Neural progenitor cell (in vitro differentiated cells): Measurements from ENCODE around the gene SPECC1L. TPM values are rescaled to one million over a fixed set of nuclear protein-coding genes. Genes with fewer than 3 reads are reported as not detected.

Experiments
- DNase-seq: peaks from one replicate; pipeline ENCODE4 v3.0.0-alpha.2; 2016; ENCODE audit warnings: low spot score
- H2AFZ ChIP-seq: fragments of 200-600 bp; sonication (generic); replicated peaks from 2 replicates; pipeline ENCODE4 v1.6.1; 2016; ENCODE audit warnings: antibody characterized with exemption
- H3F3A ChIP-seq: fragments of 200-600 bp; sonication (generic); 2 replicates; pipeline ENCODE4 v1.6.1; 2016; ENCODE audit warnings: antibody characterized with exemption, low read depth
- H3K27ac ChIP-seq: fragments of 200-600 bp; sonication (generic); 2 replicates; pipeline ENCODE4 v1.5.1; 2016; ENCODE audit warnings: mild to moderate bottlenecking
- H3K27me3 ChIP-seq: fragments of 200-600 bp; sonication (generic); 2 replicates; pipeline ENCODE4 v1.6.1; 2016; ENCODE audit warnings: mild to moderate bottlenecking, moderate library complexity
- H3K36me3 ChIP-seq: fragments of 200-600 bp; sonication (generic); 2 replicates; pipeline ENCODE4 v1.5.1; 2016
- H3K4me1 ChIP-seq: fragments of 200-600 bp; sonication (generic); 2 replicates; pipeline ENCODE4 v1.6.1; 2016; ENCODE audit warnings: mixed run types
- H3K4me2 ChIP-seq: fragments of 200-600 bp; sonication (generic); 2 replicates; pipeline ENCODE4 v1.6.1; 2016
- H3K4me3 ChIP-seq: fragments of 200-600 bp; sonication (generic); 2 replicates; pipeline ENCODE4 v1.5.1; 2016
- H3K79me2 ChIP-seq: fragments of 200-600 bp; sonication (generic); 2 replicates; pipeline ENCODE4 v1.6.1; 2016; ENCODE audit warnings: low read depth
- H3K9ac ChIP-seq: fragments of 200-600 bp; sonication (generic); 2 replicates; pipeline ENCODE4 v1.6.1; 2016
- H3K9me3 ChIP-seq: fragments of 200-600 bp; sonication (generic); 2 replicates; pipeline ENCODE4 v1.5.1; 2016; ENCODE audit warnings: low read depth
- H4K20me1 ChIP-seq: fragments of 200-600 bp; sonication (generic); 2 replicates; pipeline ENCODE4 v1.6.1; 2016; ENCODE audit warnings: low read depth
- H3K27ac Mint-ChIP-seq: 3 replicates; pipeline ENCODE4 v1.8.0; 2021; ENCODE audit warnings: mixed read lengths
- H3K27me3 Mint-ChIP-seq: 2 replicates; pipeline ENCODE4 v1.8.0; 2022; ENCODE audit warnings: low read depth, mild to moderate bottlenecking, inconsistent platforms, moderate library complexity, mixed read lengths; ENCODE audit not compliant: insufficient read depth
- H3K36me3 Mint-ChIP-seq: 3 replicates; pipeline ENCODE4 v1.8.0; 2021; ENCODE audit warnings: mixed read lengths
- H3K4me1 Mint-ChIP-seq: 3 replicates; pipeline ENCODE4 v1.8.0; 2021; ENCODE audit warnings: mixed read lengths
- H3K4me3 Mint-ChIP-seq: 3 replicates; pipeline ENCODE4 v1.8.0; 2021; ENCODE audit warnings: mild to moderate bottlenecking, moderate library complexity, mixed read lengths
- H3K9me3 Mint-ChIP-seq: 3 replicates; pipeline ENCODE4 v1.8.0; 2020; ENCODE audit warnings: mixed read lengths
- CTCF ChIP-seq: fragments of 200-600 bp; sonication (generic); IDR thresholded peaks from 2 replicates; pipeline ENCODE4 v1.5.1; 2017; ENCODE audit warnings: antibody characterized with exemption, mild to moderate bottlenecking
- EZH2 ChIP-seq: fragments of 200-600 bp; sonication (generic); IDR thresholded peaks from 2 replicates; pipeline ENCODE4 v1.6.1; 2017; ENCODE audit warnings: antibody characterized with exemption, mild to moderate bottlenecking, moderate library complexity
- EZH2phosphoT487 ChIP-seq: fragments of 200-600 bp; sonication (generic); IDR thresholded peaks from 2 replicates; pipeline ENCODE4 v1.6.1; 2017; ENCODE audit warnings: antibody characterized with exemption
- total RNA-seq: library from RNA; depleted of rRNA; stranded (reverse); fragments of >200 nt; gene quantifications from 2 replicates; pipeline ENCODE4 v1.2.3, GENCODE V29; 2015; ENCODE audit warnings: low replicate concordance

The SPECC1L gene
- total RNA-seq, 1 donor from 2014 or later, result 48.9 TPM

GRCh38 chr22:24323233-24323632, 52.6 kb downstream of the SPECC1L start:
- H3K9ac ChIP-seq, result no peak overlapping the region
- H3K79me2 ChIP-seq, result no peaks in the 10 kb centered on the region
- no peaks in the 10 kb centered on the region for H3K27me3 ChIP-seq
- peaks cover 6% of the 10 kb centered on the region for H3K36me3 ChIP-seq
- Mint-ChIP-seq H3K27ac (no peak overlapping the region), H3K9me3 (peaks cover 7% of the 10 kb centered on the region), H3K4me3 (no peak overlapping the region), H3K4me1 (no peaks in the 10 kb centered on the region), H3K36me3 (peaks cover 24% of the 10 kb centered on the region), H3K27me3 (peaks cover 2% of the 10 kb centered on the region)
- H3K27ac ChIP-seq, result no peak overlapping the region
- H3K4me3 ChIP-seq, result no peak overlapping the region
- TF ChIP-seq EZH2, result no peak
- no peak for TF ChIP-seq EZH2phosphoT487
- TF ChIP-seq CTCF, result no peak
- H3K4me2 ChIP-seq, result no peak overlapping the region
- no peaks in the 10 kb centered on the region for H3F3A ChIP-seq
- no peak for DNase-seq
- no peaks in the 10 kb centered on the region for H3K9me3 ChIP-seq
- no peak overlapping the region for H2AFZ ChIP-seq
- no peaks in the 10 kb centered on the region for H3K4me1 ChIP-seq
- peaks cover 11% of the 10 kb centered on the region for H4K20me1 ChIP-seq

GRCh38 chr22:24323695-24324094, 53.1 kb downstream of the SPECC1L start:
- Histone ChIP-seq H3K27ac (no peak overlapping the region), H2AFZ (no peak overlapping the region), H3K27me3 (no peaks in the 10 kb centered on the region), H3K4me3 (no peak overlapping the region), H3K36me3 (peaks cover 6% of the 10 kb centered on the region), H3K79me2 (no peaks in the 10 kb centered on the region), H3K9ac (no peak overlapping the region), H4K20me1 (peaks cover 11% of the 10 kb centered on the region), H3K9me3 (no peaks in the 10 kb centered on the region), H3K4me1 (no peaks in the 10 kb centered on the region), H3K4me2 (no peak overlapping the region), H3F3A (no peaks in the 10 kb centered on the region)
- peaks cover 6% of the 10 kb centered on the region for H3K9me3 Mint-ChIP-seq
- DNase-seq, result no peak
- H3K4me3 Mint-ChIP-seq, result no peak overlapping the region
- peaks cover 2% of the 10 kb centered on the region for H3K27me3 Mint-ChIP-seq
- no peak overlapping the region for H3K27ac Mint-ChIP-seq
- H3K4me1 Mint-ChIP-seq, result no peaks in the 10 kb centered on the region
- TF ChIP-seq EZH2, result no peak
- no peak for TF ChIP-seq EZH2phosphoT487
- no peak for TF ChIP-seq CTCF
- H3K36me3 Mint-ChIP-seq, result peaks cover 24% of the 10 kb centered on the region

- Histone ChIP-seq H3K9ac (no peak overlapping the region), H3K27me3 (no peaks in the 10 kb centered on the region), H2AFZ (no peak overlapping the region), H3K4me1 (no peaks in the 10 kb centered on the region), H3K27ac (no peak overlapping the region), H3K4me3 (no peak overlapping the region), H3K9me3 (no peaks in the 10 kb centered on the region), H3K79me2 (no peaks in the 10 kb centered on the region), H3K4me2 (no peak overlapping the region), H3F3A (no peaks in the 10 kb centered on the region), H4K20me1 (peaks cover 12% of the 10 kb centered on the region), H3K36me3 (peaks cover 6% of the 10 kb centered on the region)
- no peak overlapping the region for H3K4me3 Mint-ChIP-seq
- no peak overlapping the region for H3K27ac Mint-ChIP-seq
- TF ChIP-seq EZH2 (no peak), CTCF (no peak), EZH2phosphoT487 (no peak)
- H3K9me3 Mint-ChIP-seq, result peaks cover 3% of the 10 kb centered on the region
- DNase-seq, result no peak
- peaks cover 2% of the 10 kb centered on the region for H3K27me3 Mint-ChIP-seq
- H3K36me3 Mint-ChIP-seq, result peaks cover 22% of the 10 kb centered on the region
- no peaks in the 10 kb centered on the region for H3K4me1 Mint-ChIP-seq
These were observed 53.5 kb downstream of the SPECC1L start for GRCh38 chr22:24324137-24324536.
